Stimulated activated naive CD8-positive, alpha-beta T cell treated with anti-CD3 and anti-CD28 coated beads, Interleukin-15, amount 100 ng/mL, for 72 hours (primary cell): Measurements from ENCODE around the gene CRYGC.
A peak's percentile ranks its signal among the peaks of the same experiment; 100 is the strongest.
"Not testable (repeated sequence)": the region's sequence is repeated elsewhere in the genome, so short reads cannot be mapped to it uniquely, and the experiment has no call there.

ENCODE experiments used
- ATAC-seq: fragments of 150-1000 bp; cut with Tn5 transposase; 2 replicates; pipeline ENCODE4 v1.10.0; 2021; ENCODE audit warnings: mild to moderate bottlenecking, moderate library complexity
- DNase-seq, 2 donors: peaks; one replicate each; pipeline ENCODE4 v3.0.0; 2021 to 2022
- H3K27ac Mint-ChIP-seq, 2 donors: one replicate each; pipeline ENCODE4 v1.8.0; 2022; ENCODE audit warnings: mild to moderate bottlenecking in 2 of 2, mixed read lengths in 2 of 2, moderate library complexity in 2 of 2
- H3K27me3 Mint-ChIP-seq: one replicate; pipeline ENCODE4 v1.8.0; 2022; ENCODE audit warnings: mixed read lengths
- H3K4me1 Mint-ChIP-seq: one replicate; pipeline ENCODE4 v1.8.0; 2022; ENCODE audit warnings: mild to moderate bottlenecking, mixed read lengths
- H3K4me3 Mint-ChIP-seq, 2 donors: one replicate each; pipeline ENCODE4 v1.8.0; 2022; ENCODE audit warnings: mild to moderate bottlenecking in 2 of 2, mixed read lengths in 2 of 2, moderate library complexity in 1 of 2
- H3K9me3 Mint-ChIP-seq, 2 donors: one replicate each; pipeline ENCODE4 v1.8.0; 2022; ENCODE audit warnings: mixed read lengths in 2 of 2

CRYGC gene

GRCh38 chr2:208118918-208119317 lies 10.7 kb downstream of the CRYGC start:
- Mint-ChIP-seq H3K4me3 (no peak overlapping the region), H3K27ac (no peak overlapping the region), H3K27me3 (peaks cover 12% of the 10 kb centered on the region), H3K4me1 (peaks cover 3% of the 10 kb centered on the region), H3K9me3 (no peaks in the 10 kb centered on the region)
- DNase-seq (no peak), ATAC-seq (no peak)

- not testable (repeated sequence) for H3K4me3 Mint-ChIP-seq, H3K9me3 Mint-ChIP-seq, H3K4me1 Mint-ChIP-seq, ATAC-seq, DNase-seq, H3K27ac Mint-ChIP-seq
- H3K27me3 Mint-ChIP-seq = peaks cover 22% of the 10 kb centered on the region
Measured at GRCh38 chr2:208117390-208117789, 12.2 kb downstream of the CRYGC start.

DNA sequence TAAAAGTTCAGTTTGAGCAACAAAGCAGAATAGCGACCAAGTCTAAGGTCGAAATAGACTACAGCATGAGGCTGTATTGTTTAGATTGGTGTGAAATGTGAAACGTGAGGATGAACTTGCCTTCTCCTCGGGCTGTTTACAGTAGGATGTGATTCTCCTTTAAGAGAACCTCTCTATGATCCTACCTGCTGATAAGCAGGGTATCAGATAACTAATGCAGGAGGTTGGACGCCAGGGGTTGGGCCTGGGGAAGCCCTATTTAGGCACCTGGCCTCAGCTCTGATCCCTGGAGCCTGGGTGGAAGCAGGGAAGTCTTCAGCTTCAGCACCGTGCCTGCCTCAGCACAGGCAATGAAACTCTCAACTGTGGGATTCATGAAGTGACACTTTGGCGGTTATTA lies 16.7 kb downstream of the CRYGC start:
- peaks cover 35% of the 10 kb centered on the region for H3K27me3 Mint-ChIP-seq
- no peaks in the 10 kb centered on the region for H3K9me3 Mint-ChIP-seq
- no peaks in the 10 kb centered on the region for H3K4me1 Mint-ChIP-seq
- H3K4me3 Mint-ChIP-seq = no peak overlapping the region
- DNase-seq = no peak
- no peak overlapping the region for H3K27ac Mint-ChIP-seq
- no peak for ATAC-seq

- not testable (repeated sequence) for DNase-seq, H3K4me3 Mint-ChIP-seq, H3K9me3 Mint-ChIP-seq, H3K4me1 Mint-ChIP-seq, H3K27ac Mint-ChIP-seq
- H3K27me3 Mint-ChIP-seq = peaks cover 37% of the 10 kb centered on the region
- peak; percentile 79 for ATAC-seq
Measured at GRCh38 chr2:208112273-208112745, 17.3 kb downstream of the CRYGC start.

- H3K4me1 Mint-ChIP-seq = peaks cover 9% of the 10 kb centered on the region
- DNase-seq (no peak), ATAC-seq (no peak)
- no peak overlapping the region for H3K27ac Mint-ChIP-seq
- no peaks in the 10 kb centered on the region for H3K9me3 Mint-ChIP-seq
- no peak overlapping the region for H3K4me3 Mint-ChIP-seq
- H3K27me3 Mint-ChIP-seq = peaks cover 14% of the 10 kb centered on the region
Measured at GRCh38 chr2:208103616-208104015, 26.0 kb downstream of the CRYGC start.

GRCh38 chr2:208101716-208102631 lies 27.7 kb downstream of the CRYGC start:
- no peak overlapping the region for H3K27ac Mint-ChIP-seq
- DNase-seq (no peak), ATAC-seq (no peak)
- H3K4me1 Mint-ChIP-seq = peaks cover 9% of the 10 kb centered on the region
- no peaks in the 10 kb centered on the region for H3K9me3 Mint-ChIP-seq
- H3K27me3 Mint-ChIP-seq = peaks cover 6% of the 10 kb centered on the region
- H3K4me3 Mint-ChIP-seq = no peak overlapping the region

GRCh38 chr2:208099682-208100470 lies 29.8 kb downstream of the CRYGC start:
- ATAC-seq (no peak), DNase-seq (no peak)
- Mint-ChIP-seq H3K27ac (no peak overlapping the region), H3K27me3 (peaks cover 6% of the 10 kb centered on the region), H3K9me3 (no peaks in the 10 kb centered on the region), H3K4me1 (peaks cover 9% of the 10 kb centered on the region), H3K4me3 (no peak overlapping the region)

DNA sequence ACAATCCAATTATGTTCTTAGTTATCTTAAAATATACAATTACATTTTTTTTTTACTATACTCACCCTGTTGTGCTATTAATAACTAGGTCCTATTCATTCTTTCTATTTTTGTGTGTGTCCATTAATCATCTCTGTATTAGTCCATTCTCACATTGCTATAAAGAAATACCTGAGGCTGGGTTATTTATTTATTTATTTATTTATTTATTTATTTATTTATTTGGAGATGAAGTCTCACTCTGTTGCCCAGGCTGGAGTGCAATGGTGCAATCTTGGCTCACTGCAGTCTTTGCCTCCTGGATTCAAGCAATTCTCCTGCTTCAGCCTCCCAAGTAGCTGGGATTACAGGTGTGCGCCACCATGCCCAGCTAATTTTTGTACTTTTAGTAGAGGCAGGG lies 30.9 kb downstream of the CRYGC start:
- H3K27me3 Mint-ChIP-seq, H3K27ac Mint-ChIP-seq, H3K4me1 Mint-ChIP-seq, ATAC-seq, DNase-seq, H3K4me3 Mint-ChIP-seq, H3K9me3 Mint-ChIP-seq: not testable (repeated sequence)

- Mint-ChIP-seq H3K4me3 (no peak overlapping the region), H3K4me1 (peaks cover 9% of the 10 kb centered on the region), H3K27me3 (peaks cover 6% of the 10 kb centered on the region), H3K27ac (no peak overlapping the region), H3K9me3 (no peaks in the 10 kb centered on the region)
- no peak for ATAC-seq
- DNase-seq = no peak
Measured at GRCh38 chr2:208098267-208098666, 31.4 kb downstream of the CRYGC start.

GRCh38 chr2:208097801-208098200 lies 31.8 kb downstream of the CRYGC start:
- no peak overlapping the region for H3K27ac Mint-ChIP-seq
- DNase-seq = no peak

GRCh38 chr2:208097313-208097712 lies 32.3 kb downstream of the CRYGC start:
- DNase-seq (no peak), ATAC-seq (no peak)
- Mint-ChIP-seq H3K9me3 (no peaks in the 10 kb centered on the region), H3K27ac (no peak overlapping the region), H3K4me3 (no peak overlapping the region), H3K27me3 (peaks cover 6% of the 10 kb centered on the region), H3K4me1 (peaks cover 9% of the 10 kb centered on the region)

More at GRCh38 chr2:208097801-208098200, 31.8 kb downstream of the CRYGC start:
- Mint-ChIP-seq H3K27me3 (peaks cover 6% of the 10 kb centered on the region), H3K4me3 (no peak overlapping the region), H3K9me3 (no peaks in the 10 kb centered on the region), H3K4me1 (peaks cover 9% of the 10 kb centered on the region)
- no peak for ATAC-seq

DNA sequence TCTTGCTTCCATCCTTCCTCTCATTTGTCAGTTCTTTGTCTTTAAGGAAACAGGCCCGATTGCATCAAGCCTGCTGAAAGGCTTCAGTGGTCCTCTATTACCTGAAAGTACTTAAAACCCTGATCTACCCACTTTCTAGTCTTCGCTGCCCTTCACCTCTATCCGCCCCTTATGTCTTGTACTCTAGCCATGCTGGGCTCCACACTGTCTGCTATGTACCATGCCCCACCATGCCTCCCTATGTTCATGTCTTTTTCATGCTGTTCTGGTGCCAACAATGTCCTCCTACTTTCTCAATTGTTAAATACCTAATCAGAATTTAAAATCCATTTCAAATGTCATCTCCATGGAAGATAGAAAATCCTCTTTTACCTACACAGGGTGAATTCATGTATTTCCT lies 33.5 kb downstream of the CRYGC start:
- no peak for DNase-seq
- Mint-ChIP-seq H3K4me3 (no peak overlapping the region), H3K27me3 (peaks cover 6% of the 10 kb centered on the region), H3K27ac (peak overlapping the region in 1 of 2 donors; percentile 54), H3K4me1 (peaks cover 6% of the 10 kb centered on the region), H3K9me3 (no peaks in the 10 kb centered on the region)
- no peak for ATAC-seq

DNA sequence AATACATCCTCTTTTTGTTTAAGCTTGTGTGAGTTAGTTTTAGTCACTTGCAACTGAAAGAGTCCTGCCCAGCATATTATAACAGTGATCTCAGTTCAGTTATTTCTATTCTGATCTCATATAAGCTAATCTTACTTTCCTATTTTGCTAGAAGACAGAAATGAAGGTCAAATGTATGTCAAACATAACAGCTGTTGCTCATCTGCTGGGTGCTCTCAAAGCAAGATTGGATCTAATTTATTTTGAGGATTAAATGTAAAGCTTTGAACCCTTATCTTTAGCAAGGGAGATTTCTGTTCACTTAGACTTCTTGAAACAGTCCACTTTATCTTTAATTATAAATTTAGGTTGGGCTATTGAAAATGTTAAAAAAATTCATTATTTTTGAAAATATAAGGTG lies 36.5 kb downstream of the CRYGC start:
- H3K27ac Mint-ChIP-seq = no peak overlapping the region
- DNase-seq (no peak), ATAC-seq (no peak)
- no peaks in the 10 kb centered on the region for H3K27me3 Mint-ChIP-seq
- no peaks in the 10 kb centered on the region for H3K4me1 Mint-ChIP-seq
- no peak overlapping the region for H3K4me3 Mint-ChIP-seq
- H3K9me3 Mint-ChIP-seq = no peaks in the 10 kb centered on the region

GRCh38 chr2:208092093-208092832 lies 37.4 kb downstream of the CRYGC start:
- Mint-ChIP-seq H3K4me1 (no peaks in the 10 kb centered on the region), H3K9me3 (no peaks in the 10 kb centered on the region), H3K27ac (no peak overlapping the region), H3K27me3 (no peaks in the 10 kb centered on the region), H3K4me3 (no peak overlapping the region)
- ATAC-seq (no peak), DNase-seq (no peak)

- Mint-ChIP-seq H3K9me3 (peaks cover 0 to 3% of the 10 kb centered on the region in 2 donors), H3K27me3 (no peaks in the 10 kb centered on the region), H3K4me1 (no peaks in the 10 kb centered on the region), H3K27ac (no peak overlapping the region), H3K4me3 (no peak overlapping the region)
- no peak for ATAC-seq
- DNase-seq = no peak
Measured at GRCh38 chr2:208090420-208090819, 39.2 kb downstream of the CRYGC start.
